ENCODE results near the gene EIF3M. TPM values are rescaled to one million over a fixed set of nuclear protein-coding genes. Genes with fewer than 3 reads are reported as not detected.

The EIF3M gene
- total and polyA plus RNA-seq, 2 of the 8 experiments (the other 6 are each of a cell fraction or from before 2014, with no cell fraction given): 302 to 444 TPM

DNA sequence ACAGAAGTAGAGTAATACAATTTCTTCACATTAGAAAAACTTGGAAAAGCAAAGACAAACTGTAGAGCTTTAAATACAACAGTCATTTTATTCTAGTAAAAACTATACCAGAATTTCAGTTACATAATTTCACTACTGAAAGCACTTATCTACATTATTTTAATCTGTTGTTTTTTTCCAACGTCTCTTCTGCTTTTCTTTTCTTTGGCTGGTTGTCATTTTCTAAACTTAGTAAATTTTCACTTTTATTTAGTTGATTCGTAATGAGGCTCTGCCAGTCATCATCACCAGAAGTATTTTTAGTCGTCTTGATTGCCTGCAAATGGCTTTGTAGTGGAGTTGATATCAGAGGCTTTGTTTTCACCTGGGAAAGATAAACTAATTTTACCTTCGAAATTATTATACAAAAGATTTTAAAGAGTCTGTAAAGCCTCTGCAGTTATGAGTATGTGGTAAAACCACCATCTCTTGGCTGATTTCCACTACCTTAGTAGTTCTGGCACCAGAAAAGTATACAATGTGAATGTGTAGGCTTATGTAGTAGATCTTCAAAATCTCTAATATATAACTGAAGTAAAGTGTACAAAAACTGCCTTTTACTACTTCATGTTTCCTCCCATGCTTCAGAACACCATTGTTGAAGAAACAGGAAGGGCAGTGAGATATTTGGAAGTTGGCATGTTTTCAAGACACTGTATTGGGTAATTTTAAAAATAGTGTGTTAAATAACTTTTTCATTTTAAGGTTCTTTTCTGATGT, 19.2 kb downstream of the EIF3M start:
- POLR2A ChIA-PET (ENCODE audit: partially characterized antibody): no interaction called here
- no peak for TF ChIP-seq BRCA1 (IDR thresholded peaks at IDR 0.05; ENCODE audit: low read depth, low read length)
- no peak for TF ChIP-seq ASH2L (IDR thresholded peaks at IDR 0.05; ENCODE audit: low read length)
- TF ChIP-seq MAFK (IDR thresholded peaks at IDR 0.05; ENCODE audit: low read depth, low read length): no peak
- TF ChIP-seq ATF3 (IDR thresholded peaks at IDR 0.05; ENCODE audit: insufficient read depth, low read depth, low read length): no peak
- no peak for TF ChIP-seq HDAC6 (IDR thresholded peaks at IDR 0.05; ENCODE audit: low read depth, low read length)
- TF ChIP-seq SP1 (IDR thresholded peaks at IDR 0.05; ENCODE audit: low read depth, low read length): no peak
- no peak for TF ChIP-seq TAF7 (optimal IDR thresholded peaks at IDR 0.05; ENCODE audit: borderline replicate concordance, low read depth, low read length)
- TF ChIP-seq, protein P1, sequence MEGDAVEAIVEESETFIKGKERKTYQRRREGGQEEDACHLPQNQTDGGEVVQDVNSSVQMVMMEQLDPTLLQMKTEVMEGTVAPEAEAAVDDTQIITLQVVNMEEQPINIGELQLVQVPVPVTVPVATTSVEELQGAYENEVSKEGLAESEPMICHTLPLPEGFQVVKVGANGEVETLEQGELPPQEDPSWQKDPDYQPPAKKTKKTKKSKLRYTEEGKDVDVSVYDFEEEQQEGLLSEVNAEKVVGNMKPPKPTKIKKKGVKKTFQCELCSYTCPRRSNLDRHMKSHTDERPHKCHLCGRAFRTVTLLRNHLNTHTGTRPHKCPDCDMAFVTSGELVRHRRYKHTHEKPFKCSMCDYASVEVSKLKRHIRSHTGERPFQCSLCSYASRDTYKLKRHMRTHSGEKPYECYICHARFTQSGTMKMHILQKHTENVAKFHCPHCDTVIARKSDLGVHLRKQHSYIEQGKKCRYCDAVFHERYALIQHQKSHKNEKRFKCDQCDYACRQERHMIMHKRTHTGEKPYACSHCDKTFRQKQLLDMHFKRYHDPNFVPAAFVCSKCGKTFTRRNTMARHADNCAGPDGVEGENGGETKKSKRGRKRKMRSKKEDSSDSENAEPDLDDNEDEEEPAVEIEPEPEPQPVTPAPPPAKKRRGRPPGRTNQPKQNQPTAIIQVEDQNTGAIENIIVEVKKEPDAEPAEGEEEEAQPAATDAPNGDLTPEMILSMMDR (IDR thresholded peaks at IDR 0.05; ENCODE audit: control extremely low read depth in 1 of 3, insufficient read depth in 1 of 3, low read depth in 1 of 3, low read length in 3 of 3): no peak
- TF ChIP-seq KDM5A (IDR thresholded peaks at IDR 0.05; ENCODE audit: low read length): no peak
- no peak for TF ChIP-seq SIN3A (conservative IDR thresholded peaks at IDR 0.05 in 1 of 2, IDR thresholded peaks at IDR 0.05 in 1 of 2; ENCODE audit: low read depth in 1 of 2, low read length in 2 of 2)

More for the DNA sequence above, 19.2 kb downstream of the EIF3M start:
- Histone ChIP-seq H3K23ac (ENCODE audit: insufficient read length) (no peak overlapping the region), H2AK5ac (ENCODE audit: low read depth, low read length) (no peak overlapping the region), H3K27ac (ENCODE audit: low read depth, low read length) (no peak overlapping the region), H4K5ac (ENCODE audit: insufficient read length, low read depth, low read length) (no peak overlapping the region), H3K79me1 (ENCODE audit: low read depth, low read length) (no peaks in the 10 kb centered on the region), H3K4me1 (replicated peaks in 1 of 4; ENCODE audit: control insufficient read depth in 3 of 4, insufficient read depth in 4 of 4, low read length in 3 of 4) (0 out of 7 replicates have a peak, but pooled peaks cover 0 to under 1% (median 0%) of the 10 kb centered on the region in 4 experiments), H3K79me2 (ENCODE audit: control insufficient read depth in 1 of 2, insufficient read depth in 2 of 2, low read length in 2 of 2) (no peaks in the 10 kb centered on the region), H3K9ac (replicated peaks in 1 of 4; ENCODE audit: extremely low read depth in 1 of 4, low read depth in 3 of 4, low read length in 3 of 4) (no peak overlapping the region), H2BK20ac (ENCODE audit: low read length) (no peak overlapping the region), H4K8ac (ENCODE audit: extremely low read depth, insufficient read depth, low read length) (no peak overlapping the region), H2BK12ac (ENCODE audit: low read depth, low read length) (no peak overlapping the region), H3K56ac (replicated peaks; ENCODE audit: insufficient read length, low read depth, low read length) (no peak overlapping the region), H2BK5ac (ENCODE audit: low read depth, low read length) (no peak overlapping the region), H2AFZ (ENCODE audit: low read length) (no peak overlapping the region), H3K9me3 (ENCODE audit: insufficient read depth in 2 of 2, low read depth in 1 of 2, low read length in 1 of 2) (0 out of 4 replicates have a peak, but pooled peaks cover 0 to 2% of the 10 kb centered on the region in 2 experiments), H3K4ac (replicated peaks; ENCODE audit: insufficient read length, low read depth, low read length) (no peak overlapping the region), H2BK120ac (replicated peaks; ENCODE audit: low read depth, low read length) (no peak overlapping the region), H3K14ac (ENCODE audit: insufficient read length) (no peak overlapping the region), H3K4me2 (ENCODE audit: insufficient read depth in 1 of 2, low read depth in 2 of 2, low read length in 2 of 2) (no peak overlapping the region), H4K91ac (replicated peaks; ENCODE audit: insufficient read length, low read length) (no peak overlapping the region), H2BK15ac (ENCODE audit: low read length) (no peak overlapping the region), H3K23me2 (ENCODE audit: low read depth, low read length) (no peaks in the 10 kb centered on the region), H3K18ac (ENCODE audit: extremely low read depth, low read length) (no peak overlapping the region), H3K27me3 (replicated peaks in 1 of 4; ENCODE audit: control insufficient read depth in 3 of 4, extremely low read depth in 1 of 4, insufficient read depth in 3 of 4, low read length in 3 of 4) (no peaks in the 10 kb centered on the region), H3K36me3 (ENCODE audit: control insufficient read depth in 2 of 4, insufficient read depth in 4 of 4, low read length in 3 of 4) (peaks cover 5 to 75% (median 46%) of the 10 kb centered on the region in 4 experiments), H3K4me3 (ENCODE audit: extremely low read depth in 1 of 4, insufficient read depth in 2 of 4, low read depth in 3 of 4, low read length in 4 of 4) (no peak overlapping the region), H4K20me1 (replicated peaks in 1 of 2; ENCODE audit: control insufficient read depth in 1 of 2, insufficient read depth in 2 of 2, low read length in 2 of 2) (no peaks in the 10 kb centered on the region)
- no peak for DNase-seq (ENCODE audit: low read depth in 1 of 2, low spot score in 2 of 2)
- 83% methylated on average over 4 of the region's 4 CpGs; no CpG with 5 or more reads in 1 of the 2 experiments for WGBS, 2 experiments (ENCODE audit: extremely low coverage in 1 of 2, insufficient coverage in 1 of 2, insufficient read length in 1 of 2, insufficient replicate concordance in 2 of 2, low coverage in 1 of 2, low lambda C conversion rate in 2 of 2, missing lambda C conversion rate in 1 of 2)
- CTCF ChIA-PET (ENCODE audit: partially characterized antibody): no interaction called here
- no peak for FAIRE-seq

Measured in H1 (cell line).